ENCODE data around the gene MAD1L1. TPM values are rescaled to one million over a fixed set of nuclear protein-coding genes. Genes with fewer than 3 reads are reported as not detected.

MAD1L1 gene
- total RNA-seq, 1 experiment from 2014 or later = 43.8 TPM

- TF ChIP-seq EMX1 (CRISPR knock-in tag; IDR thresholded peaks at IDR 0.05) = no peak
- no peak for TF ChIP-seq ATF2 (CRISPR knock-in tag; IDR thresholded peaks at IDR 0.05; ENCODE audit: borderline replicate concordance, low read depth)
- TF ChIP-seq GABPB1 (CRISPR knock-in tag; IDR thresholded peaks at IDR 0.05) = no peak
- no peak for TF ChIP-seq RORB (CRISPR knock-in tag; IDR thresholded peaks at IDR 0.05)
- TF ChIP-seq ZNF416 (CRISPR knock-in tag; IDR thresholded peaks at IDR 0.05) = no peak
- TF ChIP-seq ARID4B (CRISPR knock-in tag; IDR thresholded peaks at IDR 0.05; ENCODE audit: borderline replicate concordance) = no peak
- no peak for TF ChIP-seq NFYB (CRISPR knock-in tag; conservative IDR thresholded peaks at IDR 0.05; ENCODE audit: low read depth)
- TF ChIP-seq ZMAT4 (CRISPR knock-in tag; IDR thresholded peaks at IDR 0.05) = no peak
- TF ChIP-seq USF1 (CRISPR knock-in tag; IDR thresholded peaks at IDR 0.05) = no peak
- no peak for TF ChIP-seq E2F1 (CRISPR knock-in tag; IDR thresholded peaks at IDR 0.05)
- no peak for TF ChIP-seq FOXJ3 (CRISPR knock-in tag; IDR thresholded peaks at IDR 0.05; ENCODE audit: borderline replicate concordance)
- no peak for TF ChIP-seq ERG (CRISPR knock-in tag; IDR thresholded peaks at IDR 0.05)
- no peak for TF ChIP-seq E2F5 (CRISPR knock-in tag; IDR thresholded peaks at IDR 0.05)
- no peak for TF ChIP-seq STAT6 (CRISPR knock-in tag; conservative IDR thresholded peaks at IDR 0.05; ENCODE audit: low read depth)
- no peak for TF ChIP-seq NFATC4 (CRISPR knock-in tag; IDR thresholded peaks at IDR 0.05)
- H3K36me3 Mint-ChIP-seq = peaks cover 27% of the 10 kb centered on the region
- POLR2A ChIA-PET = no interaction called here
- H3K4me1 Mint-ChIP-seq = no peaks in the 10 kb centered on the region
- peak overlapping the region; percentile 68 for H3K27ac Mint-ChIP-seq
- no peak overlapping the region for H3K4me3 Mint-ChIP-seq
- peaks cover 2% of the 10 kb centered on the region; the same call in 1 of the 2 replicates for H3K27me3 Mint-ChIP-seq (ENCODE audit: low read depth)
- H3K9me3 Mint-ChIP-seq = peaks cover 16% of the 10 kb centered on the region
- no peak for DNase-seq (ENCODE audit: low spot score)
- CTCF ChIA-PET = interaction anchor here (1.5 kb wide), 1 partner anchor 259 kb away, joined by 4 read pairs; no protein-coding TSS in a partner anchor
- no peak for ATAC-seq
Observed at GRCh38 chr7:2062648-2063047, 170.1 kb downstream of the MAD1L1 start.
